Activated gamma-delta T cell (primary cell): Measurements from ENCODE around the gene ECI1.
"Not testable (repeated sequence)": the region's sequence is repeated elsewhere in the genome, so short reads cannot be mapped to it uniquely, and the experiment has no call there.

ENCODE experiments used
- DNase-seq: peaks from one replicate; lab custom pipeline; 2025; lab: John Stamatoyannopoulos, UW

The ECI1 gene

GRCh38 chr16:2253293-2253692 is 1.9 kb upstream of the ECI1 start:
- DNase-seq, result no peak

- no peak for DNase-seq
Observed at GRCh38 chr16:2252806-2253148, 1.4 kb upstream of the ECI1 start.

- no peak for DNase-seq
Observed at GRCh38 chr16:2250652-2251295, 613 bp downstream of the ECI1 start.

- no peak for DNase-seq
Observed at GRCh38 chr16:2246301-2246885, 5.0 kb downstream of the ECI1 start.

- DNase-seq, result no peak
Observed at GRCh38 chr16:2244926-2245795, 6.2 kb downstream of the ECI1 start.

- DNase-seq, result no peak
Observed at GRCh38 chr16:2244301-2244700, 7.1 kb downstream of the ECI1 start.

- no peak for DNase-seq
Observed at GRCh38 chr16:2243781-2244180, 7.6 kb downstream of the ECI1 start.

GRCh38 chr16:2243031-2243528 is 8.3 kb downstream of the ECI1 start:
- DNase-seq, result no peak

- no peak for DNase-seq
Observed at GRCh38 chr16:2242598-2242997, 8.8 kb downstream of the ECI1 start.

- DNase-seq, result not testable (repeated sequence)
Observed at GRCh38 chr16:2240331-2240730, 11.1 kb downstream of the ECI1 start.

GRCh38 chr16:2238838-2239675 is 12.3 kb downstream of the ECI1 start:
- no peak for DNase-seq

- DNase-seq, result no peak
Observed at GRCh38 chr16:2238150-2238837, 13.1 kb downstream of the ECI1 start.

GRCh38 chr16:2237493-2238149 is 13.8 kb downstream of the ECI1 start:
- no peak for DNase-seq

- no peak for DNase-seq
Observed at GRCh38 chr16:2237102-2237482, 14.3 kb downstream of the ECI1 start.

GRCh38 chr16:2236337-2237101 is 14.9 kb downstream of the ECI1 start, which contains the start of gene DNASE1L2:
Gene DNASE1L2 (plus strand): TSS chr16:2236444. CDS start chr16:2236817, 373 bp downstream.
- no peak for DNase-seq

GRCh38 chr16:2235695-2236336 is 15.6 kb downstream of the ECI1 start:
- no peak for DNase-seq

GRCh38 chr16:2235234-2235651 is 16.1 kb downstream of the ECI1 start:
- DNase-seq, result no peak

GRCh38 chr16:2234813-2235170 is 16.6 kb downstream of the ECI1 start:
- DNase-seq, result no peak
